ENCODE measurements around the gene MEF2B. TPM values are rescaled to one million over a fixed set of nuclear protein-coding genes. Genes with fewer than 3 reads are reported as not detected.

The MEF2B gene
- 0.94 TPM for polyA plus RNA-seq (2013)

GRCh38 chr19:19170053-19170872 is at the start of gene MEF2B:
Gene MEF2B, minus strand, starts transcription at chr19:19170263. Its CDS starts 19,528 bp downstream, at chr19:19150735.
- Histone ChIP-seq H3K4me1 (ENCODE audit: control extremely low read depth in 1 of 4, control insufficient read depth in 4 of 4, insufficient read depth in 4 of 4, low read length in 3 of 4) (peaks cover 0 to 18% (median 10%) of the 10 kb centered on the region in 4 experiments), H3K27me3 (replicated peaks in 2 of 5; ENCODE audit: control insufficient read depth in 4 of 5, insufficient read depth in 5 of 5, low read length in 4 of 5) (peaks cover 0 to 7% (median 2%) of the 10 kb centered on the region in 5 experiments), H3K4me3 (ENCODE audit: control insufficient read depth in 1 of 7, extremely low read depth in 1 of 7, insufficient read depth in 4 of 7, low read depth in 2 of 7, low read length in 6 of 7) (peak within 1 kb of the TSS in 5 of 7 experiments; percentile 1 to 56 (median 19)), H3K27ac (ENCODE audit: insufficient read depth in 1 of 2, low read depth in 1 of 2, low read length in 2 of 2, poor library complexity in 1 of 2, severe bottlenecking in 2 of 2) (no peak within 1 kb of the TSS), H3K9me3 (ENCODE audit: control extremely low read depth in 1 of 5, control insufficient read depth in 4 of 5, insufficient read depth in 2 of 5, low read depth in 1 of 5, low read length in 4 of 5) (no peaks in the 10 kb centered on the region), H3K36me3 (ENCODE audit: control insufficient read depth in 4 of 4, insufficient read depth in 4 of 4, low read length in 3 of 4) (no peaks in the 10 kb centered on the region)
- ChIA-PET CTCF (interaction anchor here (1.0 kb wide), 1 partner anchor 116 kb away, joined by 3 read pairs; no protein-coding TSS in a partner anchor), POLR2A (no interaction called here)
- peak; percentile 56 to 84 (median 83) for DNase-seq
- WGBS (ENCODE audit: insufficient coverage) = 15% methylated on average over 42 of the region's 56 CpGs

DNA sequence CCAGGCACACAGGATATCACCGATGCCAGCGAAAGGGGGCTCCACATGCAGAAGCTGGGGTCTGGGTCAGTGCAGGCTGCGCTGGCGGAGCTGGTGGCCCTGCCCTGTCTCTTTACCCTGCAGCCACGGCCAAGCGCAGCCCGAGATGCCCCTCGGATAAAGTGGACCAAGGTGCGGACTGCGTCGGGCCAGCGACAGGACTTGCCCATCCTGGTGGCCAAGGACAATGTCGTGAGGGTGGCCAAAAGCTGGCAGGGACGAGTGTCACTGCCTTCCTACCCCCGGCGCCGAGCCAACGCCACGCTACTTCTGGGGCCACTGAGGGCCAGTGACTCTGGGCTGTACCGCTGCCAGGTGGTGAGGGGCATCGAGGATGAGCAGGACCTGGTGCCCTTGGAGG is 48.8 kb upstream of the MEF2B start:
- POLR2A ChIA-PET = no interaction called here
- no peak overlapping the region for H3K4me3 ChIP-seq (ENCODE audit: control insufficient read depth in 1 of 7, extremely low read depth in 1 of 7, insufficient read depth in 4 of 7, low read depth in 2 of 7, low read length in 6 of 7)
- no peaks in the 10 kb centered on the region for H3K4me1 ChIP-seq (ENCODE audit: control extremely low read depth in 1 of 4, control insufficient read depth in 4 of 4, insufficient read depth in 4 of 4, low read length in 3 of 4)
- CTCF ChIA-PET = interaction anchor here (0.5 to 1.7 kb wide), 2 partner anchors 24 to 131 kb away, joined by 3 read pairs; no protein-coding TSS in a partner anchor
- peaks cover 0 to 4% (median 0%) of the 10 kb centered on the region in 5 experiments for H3K9me3 ChIP-seq (ENCODE audit: control extremely low read depth in 1 of 5, control insufficient read depth in 4 of 5, insufficient read depth in 2 of 5, low read depth in 1 of 5, low read length in 4 of 5)
- peaks cover 0 to 53% (median 15%) of the 10 kb centered on the region in 5 experiments for H3K27me3 ChIP-seq (replicated peaks in 2 of 5; ENCODE audit: control insufficient read depth in 4 of 5, insufficient read depth in 5 of 5, low read length in 4 of 5)
- WGBS (ENCODE audit: insufficient coverage) = 95% methylated on average over 15 of the region's 21 CpGs
- no peaks in the 10 kb centered on the region for H3K36me3 ChIP-seq (ENCODE audit: control insufficient read depth in 4 of 4, insufficient read depth in 4 of 4, low read length in 3 of 4)
- no peak overlapping the region for H3K27ac ChIP-seq (ENCODE audit: insufficient read depth in 1 of 2, low read depth in 1 of 2, low read length in 2 of 2, poor library complexity in 1 of 2, severe bottlenecking in 2 of 2)
- no peak for DNase-seq

DNA sequence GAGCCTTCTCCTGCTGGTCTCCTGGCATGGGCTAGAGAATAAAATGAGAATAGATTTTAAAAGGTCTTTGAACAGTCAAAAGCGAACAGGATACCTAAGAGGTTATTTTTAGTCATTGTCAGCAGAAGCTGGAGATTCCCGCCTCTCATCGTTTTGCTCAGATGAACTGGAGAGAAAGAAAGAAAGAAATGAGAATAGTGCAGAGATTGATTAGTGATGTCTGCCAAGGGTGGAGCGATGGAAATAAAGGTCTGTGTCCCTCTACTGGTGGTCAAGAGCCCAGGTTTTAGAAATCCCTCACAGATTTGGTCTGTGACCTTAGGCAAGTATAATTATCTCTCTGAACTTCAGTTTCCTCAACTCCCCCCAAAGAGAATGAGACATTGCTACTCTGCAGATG is 47.0 kb upstream of the MEF2B start:
- 83% methylated on average over 3 of the region's 4 CpGs for WGBS (ENCODE audit: insufficient coverage)
- H3K27ac ChIP-seq (ENCODE audit: insufficient read depth in 1 of 2, low read depth in 1 of 2, low read length in 2 of 2, poor library complexity in 1 of 2, severe bottlenecking in 2 of 2) = no peak overlapping the region
- H3K9me3 ChIP-seq (ENCODE audit: control extremely low read depth in 1 of 5, control insufficient read depth in 4 of 5, insufficient read depth in 2 of 5, low read depth in 1 of 5, low read length in 4 of 5) = peaks cover 0 to 4% (median 0%) of the 10 kb centered on the region in 5 experiments
- peaks cover 0 to 62% (median 11%) of the 10 kb centered on the region in 5 experiments for H3K27me3 ChIP-seq (replicated peaks in 2 of 5; ENCODE audit: control insufficient read depth in 4 of 5, insufficient read depth in 5 of 5, low read length in 4 of 5)
- DNase-seq = peak; percentile 27 to 37 (median 32)
- H3K36me3 ChIP-seq (ENCODE audit: control insufficient read depth in 4 of 4, insufficient read depth in 4 of 4, low read length in 3 of 4) = no peaks in the 10 kb centered on the region
- ChIA-PET CTCF (interaction anchor here (1.7 kb wide), 1 partner anchor 22 kb away, joined by 3 read pairs; no protein-coding TSS in a partner anchor), POLR2A (no interaction called here)
- H3K4me3 ChIP-seq (ENCODE audit: control insufficient read depth in 1 of 7, extremely low read depth in 1 of 7, insufficient read depth in 4 of 7, low read depth in 2 of 7, low read length in 6 of 7) = no peak overlapping the region
- no peaks in the 10 kb centered on the region for H3K4me1 ChIP-seq (ENCODE audit: control extremely low read depth in 1 of 4, control insufficient read depth in 4 of 4, insufficient read depth in 4 of 4, low read length in 3 of 4)

GRCh38 chr19:19215792-19216191 is 45.7 kb upstream of the MEF2B start:
- CTCF ChIA-PET = interaction anchor here (2.1 kb wide), 1 partner anchor 18 kb away, joined by 4 read pairs; no protein-coding TSS in a partner anchor
- POLR2A ChIA-PET = no interaction called here
- H3K27me3 ChIP-seq (replicated peaks in 2 of 5; ENCODE audit: control insufficient read depth in 4 of 5, insufficient read depth in 5 of 5, low read length in 4 of 5) = peaks cover 3 to 75% (median 18%) of the 10 kb centered on the region in 5 experiments
- H3K27ac ChIP-seq (ENCODE audit: insufficient read depth in 1 of 2, low read depth in 1 of 2, low read length in 2 of 2, poor library complexity in 1 of 2, severe bottlenecking in 2 of 2) = no peak overlapping the region
- no peaks in the 10 kb centered on the region for H3K4me1 ChIP-seq (ENCODE audit: control extremely low read depth in 1 of 4, control insufficient read depth in 4 of 4, insufficient read depth in 4 of 4, low read length in 3 of 4)
- WGBS (ENCODE audit: insufficient coverage) = no CpG with 5 or more reads among the region's 4 CpGs
- peaks cover 0 to 4% (median 0%) of the 10 kb centered on the region in 5 experiments for H3K9me3 ChIP-seq (ENCODE audit: control extremely low read depth in 1 of 5, control insufficient read depth in 4 of 5, insufficient read depth in 2 of 5, low read depth in 1 of 5, low read length in 4 of 5)
- DNase-seq = no peak
- H3K4me3 ChIP-seq (ENCODE audit: control insufficient read depth in 1 of 7, extremely low read depth in 1 of 7, insufficient read depth in 4 of 7, low read depth in 2 of 7, low read length in 6 of 7) = no peak overlapping the region
- no peaks in the 10 kb centered on the region for H3K36me3 ChIP-seq (ENCODE audit: control insufficient read depth in 4 of 4, insufficient read depth in 4 of 4, low read length in 3 of 4)

- DNase-seq = peak; percentile 39 to 74 (median 72)
- ChIA-PET CTCF (interaction anchor here (1.1 to 2.1 kb wide), 2 partner anchors 12 to 19 kb away, joined by 3 to 4 read pairs; partner anchors contain the start of gene NR2C2AP), POLR2A (no interaction called here)
- Histone ChIP-seq H3K27ac (ENCODE audit: insufficient read depth in 1 of 2, low read depth in 1 of 2, low read length in 2 of 2, poor library complexity in 1 of 2, severe bottlenecking in 2 of 2) (no peak overlapping the region), H3K4me3 (ENCODE audit: control insufficient read depth in 1 of 7, extremely low read depth in 1 of 7, insufficient read depth in 4 of 7, low read depth in 2 of 7, low read length in 6 of 7) (no peak overlapping the region), H3K9me3 (ENCODE audit: control extremely low read depth in 1 of 5, control insufficient read depth in 4 of 5, insufficient read depth in 2 of 5, low read depth in 1 of 5, low read length in 4 of 5) (peaks cover 0 to 4% (median 0%) of the 10 kb centered on the region in 5 experiments), H3K27me3 (replicated peaks in 2 of 5; ENCODE audit: control insufficient read depth in 4 of 5, insufficient read depth in 5 of 5, low read length in 4 of 5) (peaks cover 3 to 83% (median 18%) of the 10 kb centered on the region in 5 experiments), H3K36me3 (ENCODE audit: control insufficient read depth in 4 of 4, insufficient read depth in 4 of 4, low read length in 3 of 4) (no peaks in the 10 kb centered on the region), H3K4me1 (ENCODE audit: control extremely low read depth in 1 of 4, control insufficient read depth in 4 of 4, insufficient read depth in 4 of 4, low read length in 3 of 4) (no peaks in the 10 kb centered on the region)
- no CpG with 5 or more reads among the region's 8 CpGs for WGBS (ENCODE audit: insufficient coverage)
Observed at GRCh38 chr19:19214892-19215291, 44.8 kb upstream of the MEF2B start.

DNA sequence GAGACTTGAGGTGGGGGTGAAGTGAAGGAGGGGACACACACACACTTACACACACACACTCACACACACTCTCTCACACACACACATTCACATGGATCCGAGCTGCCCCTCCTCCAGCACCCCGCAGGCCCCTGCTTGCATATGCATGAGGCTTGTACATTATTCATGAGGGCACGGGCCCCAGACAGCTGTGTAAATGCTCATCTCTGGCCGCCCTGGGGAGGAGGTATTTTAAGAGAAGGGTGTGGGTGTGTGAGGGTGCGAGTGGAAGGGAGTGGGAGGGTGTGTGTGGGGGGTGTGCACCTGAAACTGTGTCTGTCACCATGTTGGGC is 44.1 kb upstream of the MEF2B start:
- no peaks in the 10 kb centered on the region for H3K4me1 ChIP-seq (ENCODE audit: control extremely low read depth in 1 of 4, control insufficient read depth in 4 of 4, insufficient read depth in 4 of 4, low read length in 3 of 4)
- DNase-seq = no peak
- ChIA-PET CTCF (interaction anchor here (1.1 to 2.1 kb wide), 2 partner anchors 11 to 20 kb away, joined by 3 to 4 read pairs; partner anchors contain the start of gene NR2C2AP), POLR2A (no interaction called here)
- WGBS (ENCODE audit: insufficient coverage) = 8% methylated on average over 2 of the region's 5 CpGs
- peaks cover 0 to 4% (median 0%) of the 10 kb centered on the region in 5 experiments for H3K9me3 ChIP-seq (ENCODE audit: control extremely low read depth in 1 of 5, control insufficient read depth in 4 of 5, insufficient read depth in 2 of 5, low read depth in 1 of 5, low read length in 4 of 5)
- no peak overlapping the region for H3K27ac ChIP-seq (ENCODE audit: insufficient read depth in 1 of 2, low read depth in 1 of 2, low read length in 2 of 2, poor library complexity in 1 of 2, severe bottlenecking in 2 of 2)
- peaks cover 3 to 87% (median 20%) of the 10 kb centered on the region in 5 experiments for H3K27me3 ChIP-seq (replicated peaks in 2 of 5; ENCODE audit: control insufficient read depth in 4 of 5, insufficient read depth in 5 of 5, low read length in 4 of 5)
- H3K4me3 ChIP-seq (ENCODE audit: control insufficient read depth in 1 of 7, extremely low read depth in 1 of 7, insufficient read depth in 4 of 7, low read depth in 2 of 7, low read length in 6 of 7) = no peak overlapping the region
- H3K36me3 ChIP-seq (ENCODE audit: control insufficient read depth in 4 of 4, insufficient read depth in 4 of 4, low read length in 3 of 4) = no peaks in the 10 kb centered on the region

Data from common myeloid progenitor, CD34-positive (primary cell).